CD4-positive, alpha-beta T cell treated with Interleukin-4 for 1 hour (primary cell): ENCODE results near the gene VSIG10L.

ENCODE experiments used
- DNase-seq, 2 donors: peaks; one replicate each; pipeline ENCODE4 v3.0.0-alpha.2; 2020 to 2022

The VSIG10L gene

DNA sequence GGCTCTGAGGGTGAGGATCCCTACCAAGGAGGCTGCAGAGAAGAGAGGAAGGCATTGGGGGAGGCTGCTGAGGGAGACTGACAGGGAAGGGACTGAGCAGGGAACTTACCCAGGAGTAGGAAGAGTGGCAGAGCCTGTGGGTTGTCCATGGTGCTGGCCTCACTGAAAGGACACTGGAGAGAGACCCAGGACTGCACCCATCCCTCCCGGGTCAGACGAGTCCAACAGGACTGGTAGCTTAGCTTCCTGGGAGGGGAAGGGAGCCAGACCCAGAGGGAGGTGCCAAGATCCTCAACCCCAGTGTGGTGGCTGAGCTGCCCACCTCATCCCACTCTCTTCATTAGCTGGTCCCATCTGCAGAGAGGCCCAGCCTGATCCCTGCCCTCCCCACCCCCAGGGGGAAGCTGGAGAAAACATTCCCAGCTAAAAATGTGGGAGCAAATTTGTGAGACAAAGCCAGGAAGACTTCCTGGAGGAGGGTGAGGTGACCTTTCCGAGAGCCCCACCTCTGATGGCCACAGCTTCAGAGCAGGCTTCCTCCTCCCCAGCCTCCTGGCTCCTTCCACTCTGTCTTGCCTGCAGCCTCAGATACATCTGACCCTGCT, at the start of gene VSIG10L:
VSIG10L (minus strand) TSS at position 164 of the 605 bp plus-strand sequence; CDS start at position 149, 15 bp downstream.
- DNase-seq = no peak

DNA sequence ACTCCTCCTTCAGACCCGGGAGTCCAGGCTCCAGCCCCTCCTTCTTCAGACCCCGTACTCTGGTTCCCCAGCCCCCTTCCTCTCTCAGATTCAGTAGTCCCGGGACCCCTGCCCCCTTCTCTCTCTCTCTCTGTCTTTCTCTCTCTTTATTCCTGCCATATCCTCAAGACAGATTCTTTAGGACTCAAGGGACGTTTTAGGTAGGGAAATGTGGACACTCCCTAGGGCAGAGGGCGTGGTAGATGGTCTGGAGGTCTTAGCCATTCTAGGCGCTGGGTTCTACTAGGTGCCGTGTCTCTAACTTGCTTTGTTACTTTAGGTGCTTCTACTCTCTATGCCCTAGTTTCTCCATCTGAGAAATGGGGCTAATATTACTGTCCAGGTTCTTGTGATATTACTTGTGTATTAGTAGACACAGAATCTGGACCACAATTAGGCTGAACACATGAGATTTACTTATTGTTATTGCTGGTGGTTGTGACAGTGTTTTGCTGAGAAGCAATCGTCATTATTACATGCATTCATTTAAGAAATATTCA, 49.2 kb upstream of the VSIG10L start:
- DNase-seq = no peak

DNA sequence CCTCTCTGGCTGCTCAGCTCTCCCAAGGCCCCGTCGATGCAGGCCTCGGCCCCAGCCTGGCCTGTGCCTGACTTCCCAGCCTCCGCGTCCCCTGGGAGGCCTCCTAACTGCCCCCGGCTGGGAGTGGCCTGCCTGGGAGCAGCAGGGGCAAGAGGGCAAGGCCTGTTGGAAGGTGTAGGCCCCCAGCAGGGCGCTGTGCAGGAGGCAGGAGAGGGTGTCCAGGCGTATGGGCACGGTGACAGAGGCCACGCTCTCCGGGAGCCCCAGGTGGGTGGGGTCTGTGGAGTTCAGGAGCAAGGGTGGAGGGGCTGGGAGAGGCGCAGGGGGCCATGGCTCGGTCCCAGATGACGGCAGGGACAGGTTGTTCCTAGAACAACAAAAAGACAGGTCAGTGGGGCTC, 47.2 kb upstream of the VSIG10L start:
- DNase-seq = no peak

DNA sequence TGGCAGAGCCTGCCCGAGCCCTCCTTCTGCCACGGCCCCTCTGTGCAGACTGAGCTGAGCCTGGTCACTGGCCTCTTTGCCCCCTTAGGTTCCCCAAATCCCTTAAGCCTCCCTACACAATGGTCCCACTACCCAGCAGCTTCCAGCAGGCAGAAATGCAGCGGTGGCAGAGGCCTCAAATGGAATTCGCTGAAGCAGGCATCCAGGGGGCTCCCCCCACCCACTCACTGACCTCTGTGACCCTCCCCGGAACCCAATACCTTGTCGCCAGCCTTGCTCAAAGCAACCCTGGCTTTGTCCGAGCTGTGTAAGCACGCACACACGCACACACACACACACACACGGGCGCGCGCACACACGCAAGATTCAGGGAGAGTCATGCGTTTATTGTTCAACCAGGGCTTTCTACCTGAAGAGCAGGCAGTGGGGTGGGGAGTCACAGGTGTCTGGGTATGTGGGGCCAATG, 46.0 kb upstream of the VSIG10L start, which contains the start of gene LIM2:
LIM2 (minus strand) TSS at position 51 of the 466 bp plus-strand sequence. CDS start 531 bp downstream, outside the sequence.
- no peak for DNase-seq

DNA sequence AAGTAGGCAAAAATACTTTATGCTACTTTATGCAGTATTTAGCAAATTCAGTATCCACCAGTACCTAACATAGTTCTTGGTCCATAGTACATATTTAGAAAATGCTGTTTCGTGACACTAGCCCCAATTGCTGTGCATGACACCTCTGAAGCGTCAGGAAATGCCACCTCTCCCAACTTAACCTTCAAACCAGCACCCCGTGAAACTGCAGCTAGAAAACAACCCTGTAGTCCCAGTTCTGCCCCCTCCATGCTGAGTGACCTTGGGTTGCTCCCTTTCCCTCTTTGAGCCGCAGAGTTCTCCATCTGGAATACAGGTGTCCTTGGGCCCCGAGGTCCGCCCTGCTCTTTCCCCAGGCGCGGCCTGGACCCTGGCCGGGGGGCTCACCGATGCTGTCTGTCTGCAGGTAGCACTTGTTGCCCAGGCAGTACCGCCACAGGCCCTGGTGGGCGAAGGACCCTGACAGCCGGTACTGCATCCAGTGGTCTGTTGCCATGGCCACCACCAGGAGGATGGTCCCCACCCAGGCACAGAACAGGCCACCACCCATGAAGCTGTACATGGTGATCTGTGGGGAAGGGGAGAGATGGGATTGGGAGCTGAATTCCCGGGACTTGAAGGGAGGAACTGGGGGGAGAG, 45.1 kb upstream of the VSIG10L start:
- peak in 1 of 2 donors; percentile 29 for DNase-seq

DNA sequence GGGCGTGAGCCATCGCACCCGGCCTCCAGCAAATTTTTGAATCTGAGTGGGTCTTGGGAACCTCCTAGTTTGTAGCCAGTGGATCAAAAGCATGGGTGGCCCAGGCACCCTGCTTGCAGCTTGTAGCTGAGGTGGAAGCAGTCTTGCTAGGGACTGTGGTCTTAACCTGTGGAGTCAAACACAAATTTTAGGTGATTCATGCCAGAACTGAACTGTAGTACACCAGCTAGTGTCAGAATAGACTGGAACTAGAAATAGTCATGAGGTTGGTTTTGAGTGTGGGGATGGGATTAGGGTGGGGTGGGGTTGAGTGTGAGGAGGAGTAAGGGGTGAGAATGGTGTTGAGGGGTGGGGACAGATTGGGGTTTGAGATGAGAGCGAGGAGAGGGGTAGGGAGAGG, 40.1 kb upstream of the VSIG10L start:
- no peak for DNase-seq

DNA sequence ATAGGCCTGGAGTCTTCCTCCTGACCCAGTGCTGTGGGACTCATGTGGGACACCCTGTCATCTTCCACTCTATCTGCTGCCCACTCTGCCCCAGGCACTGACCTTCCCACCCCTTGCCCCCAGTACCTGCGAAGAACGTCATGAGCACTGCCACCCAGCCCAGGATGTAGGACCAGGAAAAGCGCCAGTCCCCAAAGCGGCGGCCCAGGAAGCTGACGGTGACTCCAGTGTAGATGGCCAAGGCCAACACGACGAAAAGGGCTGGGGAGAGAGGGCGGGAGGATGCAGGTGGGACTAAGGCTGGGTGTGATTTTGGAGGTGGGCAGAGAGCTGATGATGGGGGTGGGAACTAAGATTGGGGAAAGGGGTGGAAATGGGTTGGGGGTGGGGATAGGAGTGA, 38.4 kb upstream of the VSIG10L start:
- no peak for DNase-seq

DNA sequence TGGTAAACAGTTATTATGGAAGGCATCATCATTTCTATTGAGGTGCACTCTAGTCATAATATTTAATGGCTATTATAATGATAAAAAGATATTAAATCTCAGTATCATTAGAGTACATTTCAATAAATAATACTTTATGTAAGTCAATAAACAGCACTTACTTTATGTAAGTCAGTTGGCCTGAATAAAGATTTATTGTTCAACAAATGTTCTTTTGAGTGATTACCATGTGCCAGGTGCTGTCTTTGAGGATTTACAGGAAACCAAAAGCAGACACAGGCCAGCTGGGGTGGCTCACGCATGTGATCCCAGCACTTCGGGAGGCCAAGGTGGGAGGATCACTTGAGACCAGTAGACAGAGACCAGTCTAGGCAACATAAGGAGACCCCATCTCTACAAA, 35.5 kb upstream of the VSIG10L start:
- no peak for DNase-seq

DNA sequence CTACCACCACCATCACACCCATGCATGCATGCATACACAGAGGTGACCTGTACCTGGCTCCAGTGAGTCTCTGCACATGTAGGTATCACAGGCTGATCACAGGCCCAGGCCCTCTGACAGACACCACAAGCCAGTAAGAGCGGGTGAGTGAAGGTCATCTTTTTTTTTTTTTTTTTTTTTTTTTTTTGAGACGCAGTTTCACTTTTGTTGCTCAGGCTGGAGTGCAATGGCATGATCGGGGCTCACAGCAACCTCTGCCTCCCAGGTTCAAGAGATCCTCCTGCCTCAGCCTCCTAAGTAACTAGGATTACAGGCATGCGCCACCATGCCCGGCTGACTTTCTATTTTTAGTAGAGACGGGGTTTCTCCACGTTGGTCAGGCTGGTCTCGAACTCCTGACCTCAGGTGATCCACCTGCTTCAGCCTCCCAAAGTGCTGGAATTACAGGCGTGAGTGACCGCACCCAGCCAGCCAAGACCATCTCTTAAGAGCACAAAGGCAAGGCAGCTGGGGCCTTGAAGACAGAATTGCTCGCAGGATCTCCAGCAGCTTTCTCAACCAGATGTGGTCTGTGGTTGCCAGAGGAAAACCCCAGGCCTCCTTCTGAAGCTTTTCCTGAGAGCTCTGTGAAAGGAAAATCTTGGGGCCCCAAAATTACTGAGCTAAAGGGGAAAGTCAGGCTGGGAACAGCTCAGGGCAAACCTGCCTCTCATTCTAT, 33.7 kb upstream of the VSIG10L start:
- DNase-seq = peak; percentile 30 to 47

DNA sequence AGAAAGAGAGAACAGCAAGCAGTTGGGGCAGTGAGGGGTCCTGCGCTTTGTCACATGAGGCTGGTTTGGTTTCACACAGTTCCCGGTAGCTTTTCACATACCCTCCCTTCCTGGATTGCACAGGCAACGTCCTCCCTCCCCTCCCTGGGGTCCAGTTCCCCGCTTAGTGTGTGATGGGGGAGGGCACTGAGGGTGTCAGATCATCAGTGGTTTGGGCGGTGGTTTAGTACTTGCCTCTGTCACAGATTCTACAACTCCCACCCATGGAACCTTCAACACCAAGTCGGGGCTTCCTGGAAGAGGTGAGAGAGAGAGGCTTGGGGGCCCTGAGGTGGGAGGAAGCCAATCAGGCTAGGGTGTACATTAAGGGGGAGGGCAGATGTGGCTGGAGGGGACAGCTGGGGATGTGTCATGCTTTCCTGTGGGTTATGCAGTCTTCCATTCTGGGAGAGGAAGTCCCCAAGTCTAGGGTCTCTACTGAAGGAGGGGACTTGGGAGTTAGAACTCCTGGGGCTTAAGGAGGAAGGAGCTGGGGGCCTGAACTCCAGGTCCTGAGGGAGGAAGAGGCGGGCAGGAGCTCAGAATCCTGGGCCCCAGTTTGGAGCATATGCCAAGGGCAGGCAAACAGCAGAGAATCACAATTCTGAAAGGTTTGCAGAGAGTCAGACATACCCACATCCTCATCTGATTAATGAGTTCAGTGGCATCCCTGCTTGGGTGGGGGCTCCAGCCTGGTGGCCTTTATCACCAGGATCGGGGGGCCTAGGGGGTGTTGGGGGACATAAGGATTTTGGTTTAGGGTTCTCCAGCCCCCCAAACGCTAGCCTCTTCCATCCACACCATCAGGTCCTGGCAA, 30.9 kb upstream of the VSIG10L start, which contains the start of gene NKG7:
NKG7 (minus strand) TSS at position 6 of the 856 bp plus-strand sequence. CDS start 119 bp downstream, outside the sequence.
- DNase-seq = peak; percentile 82 to 86

DNA sequence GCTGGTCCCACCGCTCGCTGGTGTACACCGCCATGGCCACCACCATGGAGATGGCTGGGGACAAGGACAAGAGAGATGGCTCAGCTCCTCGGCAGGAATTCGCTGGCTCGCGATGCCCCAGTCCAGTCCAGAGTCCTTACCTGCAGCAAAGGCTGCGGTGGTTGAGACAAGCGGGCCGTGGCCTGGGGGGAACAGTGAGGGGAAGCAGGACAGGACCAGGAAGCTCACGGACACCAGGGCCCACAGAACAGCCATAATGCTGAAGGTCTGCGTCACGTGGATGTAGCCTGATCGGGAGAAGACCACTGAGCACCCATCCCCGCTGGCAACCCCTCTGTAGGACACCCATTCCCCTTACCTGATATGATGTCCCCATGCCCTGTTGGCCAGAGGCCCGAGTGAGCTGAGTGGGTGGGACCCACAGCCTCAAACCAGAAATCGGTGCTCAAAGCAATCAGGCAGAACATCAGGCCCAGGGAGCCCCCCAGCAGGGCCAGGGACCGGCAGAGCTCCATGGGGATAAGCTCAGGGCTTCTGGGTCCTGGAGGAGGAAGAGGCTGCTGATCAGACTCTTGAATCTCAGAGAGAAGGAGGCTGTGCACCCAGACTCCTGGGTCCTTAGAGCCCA, 30.2 kb upstream of the VSIG10L start:
- DNase-seq = no peak

DNA sequence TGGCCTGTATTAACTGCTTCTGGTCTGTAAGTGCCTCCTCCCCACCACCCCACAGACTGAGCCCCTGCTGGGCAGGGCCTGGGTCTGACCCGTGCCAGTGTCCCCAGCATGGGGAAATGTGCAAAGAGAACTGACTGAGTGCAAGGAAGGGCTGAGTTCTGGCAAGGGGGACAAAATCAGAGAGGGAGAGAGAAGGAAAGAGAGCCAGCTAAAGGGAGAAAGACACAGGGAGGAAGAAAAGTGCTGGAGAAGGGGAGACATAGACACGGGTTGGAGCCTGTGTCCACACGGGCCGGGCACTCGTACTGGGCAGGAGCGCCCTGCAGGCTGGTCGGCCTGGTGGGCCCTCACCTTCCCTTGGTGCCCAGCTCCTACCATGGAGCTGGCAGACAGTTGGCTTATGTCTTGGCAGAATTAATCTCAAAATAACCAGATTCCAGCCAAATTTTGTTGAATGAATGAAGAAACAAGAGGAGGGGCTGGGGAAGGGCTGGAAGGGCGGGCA, 29.3 kb upstream of the VSIG10L start:
- no peak for DNase-seq

DNA sequence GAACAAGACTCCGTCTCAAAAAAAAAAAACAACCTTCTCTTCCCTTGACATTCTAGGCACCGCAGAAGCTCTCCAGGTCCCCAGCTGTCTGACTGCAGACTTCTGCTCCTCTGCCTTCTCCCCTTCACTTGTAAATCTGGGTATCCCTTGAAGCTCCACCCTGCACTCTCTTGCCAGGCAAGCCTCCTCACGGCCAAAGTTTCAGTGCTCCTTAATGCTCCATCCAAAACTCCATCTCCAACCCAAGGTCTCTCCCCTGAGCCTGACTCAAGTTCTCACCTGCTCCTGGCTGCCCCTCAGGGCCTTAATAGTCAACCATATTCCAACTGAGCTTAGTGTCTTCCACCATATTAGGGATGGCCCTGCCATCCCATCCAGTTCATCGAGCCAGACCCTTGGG, 28.3 kb upstream of the VSIG10L start:
- DNase-seq = no peak

DNA sequence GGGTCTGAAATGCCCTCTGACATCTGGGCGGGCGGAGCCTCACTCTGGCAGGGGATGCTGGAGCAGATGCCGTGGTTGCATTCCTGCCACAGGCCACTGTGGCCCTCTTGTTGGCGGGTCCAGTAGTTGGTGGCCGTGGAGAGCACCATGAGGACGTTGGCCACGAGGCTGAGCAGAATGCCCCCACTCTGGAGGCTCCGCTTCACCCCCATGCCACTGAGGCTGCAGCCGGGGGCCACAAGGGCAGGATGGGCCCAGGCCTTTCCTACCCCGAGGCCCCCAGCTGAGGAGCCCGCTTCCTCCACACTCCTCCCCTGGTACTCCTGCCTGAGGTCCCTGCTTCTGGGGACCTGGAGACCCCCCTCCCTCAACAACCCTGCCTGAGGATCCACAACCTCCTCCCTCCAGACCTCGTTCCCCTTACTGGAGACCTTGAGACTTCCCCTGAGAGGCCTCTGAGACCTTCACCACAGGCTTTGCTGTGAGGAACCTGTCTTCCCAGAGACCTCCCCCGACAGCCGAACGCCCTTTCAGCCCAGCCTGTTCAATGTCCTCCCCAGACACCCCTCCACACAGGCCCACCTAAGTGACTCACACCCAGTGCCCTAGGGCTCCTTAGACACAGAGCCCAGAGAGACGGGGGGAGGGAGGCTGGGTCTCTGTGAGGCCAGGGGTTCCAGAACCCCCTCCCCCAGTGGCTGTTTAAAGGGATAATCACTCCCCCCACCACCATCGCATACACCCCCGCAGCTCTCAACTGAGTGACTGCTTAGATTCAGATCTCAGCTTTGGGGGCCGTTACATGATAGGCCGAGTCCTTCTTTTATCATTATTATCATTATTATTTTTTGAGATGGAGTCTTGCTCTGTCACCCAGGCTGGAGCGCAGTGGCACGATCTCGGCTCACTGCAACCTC, 26.7 kb upstream of the VSIG10L start, which contains the start of gene CLDND2:
CLDND2 (minus strand) TSS at position 638 of the 917 bp plus-strand sequence; CDS start at position 212, 426 bp downstream.
- peak; percentile 27 to 29 for DNase-seq

DNA sequence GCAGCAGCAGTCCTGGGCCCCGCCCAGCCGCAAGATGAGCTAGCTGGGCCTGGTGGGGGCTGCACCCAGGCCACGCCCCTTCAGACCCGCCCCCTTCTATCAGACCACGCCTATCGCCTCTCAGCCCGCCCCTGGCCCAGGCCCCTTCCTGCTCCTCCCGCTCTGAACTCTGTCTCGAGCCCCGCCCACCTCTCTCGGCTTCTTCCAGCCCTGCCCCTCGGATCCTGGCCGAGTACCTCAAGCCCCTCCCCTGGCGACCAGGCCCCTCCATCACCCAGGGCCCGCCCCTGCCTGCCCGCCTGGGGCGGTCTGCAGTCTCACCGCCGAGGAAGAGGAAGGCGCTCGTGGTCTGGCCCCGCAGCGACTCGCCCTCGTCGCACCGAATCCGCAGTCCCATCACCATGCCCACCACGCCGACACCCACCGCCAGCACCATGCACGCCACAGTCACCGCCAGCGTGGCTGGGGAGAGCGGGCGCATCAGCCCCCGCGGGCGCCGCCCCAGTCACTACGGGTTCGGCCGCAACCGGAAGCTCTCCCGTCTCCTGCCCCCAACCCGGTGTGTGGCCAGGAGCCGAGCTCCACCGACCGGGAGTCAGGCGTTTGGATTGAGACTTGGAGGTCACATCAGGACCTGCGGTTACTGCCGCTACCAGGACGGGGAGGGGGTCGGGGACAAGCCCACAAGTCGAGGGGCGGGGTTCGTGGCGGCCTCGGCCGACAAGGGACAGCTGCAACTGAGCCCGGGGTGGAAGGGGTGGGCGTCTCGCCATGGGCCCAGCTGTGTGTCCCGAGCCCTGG, 25.8 kb upstream of the VSIG10L start:
- peak; percentile 98 for DNase-seq

DNA sequence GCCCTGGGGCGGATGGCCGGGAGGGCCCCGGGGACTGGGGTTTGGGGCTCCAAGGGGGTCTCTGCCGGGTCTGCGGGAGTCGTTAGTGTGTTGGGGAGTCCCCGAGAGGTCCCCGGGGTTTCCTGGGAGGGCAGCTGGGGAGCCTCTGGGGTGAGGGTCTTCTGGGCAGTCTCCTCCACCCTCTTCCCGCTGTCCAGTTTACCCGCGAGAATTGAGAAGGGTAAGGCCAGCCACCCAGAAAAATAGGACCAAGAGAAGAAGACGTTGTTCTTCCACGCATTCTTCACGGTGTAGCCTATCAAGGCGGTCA, 25.3 kb upstream of the VSIG10L start:
- DNase-seq = no peak

DNA sequence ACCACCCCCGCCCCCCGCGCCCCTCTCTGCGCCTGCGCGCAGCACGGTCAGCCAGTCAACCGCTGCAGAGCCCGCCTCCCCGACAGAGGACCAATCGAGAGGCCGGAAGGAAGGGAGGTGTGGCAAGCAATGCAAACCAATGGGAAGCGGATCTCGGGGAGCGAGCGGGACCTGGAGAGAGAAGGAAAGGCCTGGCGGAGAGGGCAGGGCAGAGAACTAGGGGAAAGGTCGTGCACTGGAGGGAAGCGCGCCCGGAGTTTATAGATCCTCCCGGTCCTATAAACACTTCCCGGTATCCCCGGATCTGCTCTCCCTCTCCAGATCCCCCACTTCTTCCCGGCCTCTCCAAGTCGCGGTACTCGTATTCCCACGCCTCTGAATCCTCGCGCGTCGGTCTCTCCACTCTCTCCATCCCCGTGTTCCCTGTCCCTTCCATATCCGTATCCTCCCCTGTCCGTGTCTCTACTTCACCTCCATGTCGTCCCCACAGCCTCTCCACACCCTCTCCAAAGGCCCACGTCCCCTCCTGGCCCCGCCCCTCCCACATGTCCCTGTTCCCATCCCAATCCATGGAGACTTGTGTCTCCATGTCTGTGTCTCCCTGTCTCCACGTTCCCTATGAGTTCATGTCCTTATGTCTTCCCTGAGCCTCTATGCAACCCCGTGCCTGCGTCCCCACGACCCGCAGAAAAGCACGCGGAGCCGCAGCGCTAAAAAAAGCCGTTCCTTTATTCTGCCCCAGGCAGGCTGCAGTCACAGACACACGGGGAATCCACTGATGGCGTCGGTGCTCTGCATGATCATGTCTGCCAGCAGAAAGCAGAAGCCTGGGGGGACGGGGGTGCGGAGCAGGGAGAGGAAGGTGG, 24.7 kb upstream of the VSIG10L start:
- DNase-seq = peak; percentile 95 to 96

DNA sequence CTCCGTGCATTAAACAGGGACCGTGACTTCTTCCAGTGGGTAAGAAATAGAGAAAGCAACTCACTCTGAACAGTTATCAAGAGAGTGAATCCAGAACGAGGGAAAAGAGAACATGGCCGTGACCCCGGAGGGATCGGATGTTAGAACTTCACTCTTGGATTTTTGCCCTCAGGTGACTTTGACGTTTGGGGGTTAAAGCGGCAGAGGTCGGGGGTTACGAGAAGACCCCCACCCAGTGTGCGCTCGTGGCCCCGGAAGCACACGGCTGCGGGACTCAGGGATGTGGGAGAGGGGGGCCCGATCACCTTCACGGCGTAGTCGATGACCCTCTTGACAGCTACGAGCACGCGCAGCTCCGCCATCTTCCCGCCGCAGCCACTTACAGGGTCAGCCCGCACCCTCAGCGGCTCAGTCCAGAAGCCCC, 24.0 kb upstream of the VSIG10L start, which contains the start of gene ETFB:
ETFB (minus strand) TSS at position 424 of the 424 bp plus-strand sequence; CDS start at position 362, 62 bp downstream.
- no peak for DNase-seq
